Stromal cell of bone marrow (primary cell): ENCODE measurements around the gene PAAF1.
"Not testable (repeated sequence)": the region's sequence is repeated elsewhere in the genome, so short reads cannot be mapped to it uniquely, and the experiment has no call there.

Source experiments
- DNase-seq: peaks from one replicate; pipeline ENCODE4 v3.0.0-alpha.2; 2012; ENCODE audit warnings: low read depth

Gene PAAF1

GRCh38 chr11:73883856-73884255 lies 7.1 kb downstream of the PAAF1 start:
- DNase-seq = no peak

- DNase-seq = no peak
Measured at GRCh38 chr11:73888244-73888643, 11.4 kb downstream of the PAAF1 start.

GRCh38 chr11:73889019-73889418 lies 12.2 kb downstream of the PAAF1 start:
- no peak for DNase-seq

GRCh38 chr11:73889536-73889935 lies 12.7 kb downstream of the PAAF1 start:
- no peak for DNase-seq

- no peak for DNase-seq
Measured at GRCh38 chr11:73893041-73893440, 16.2 kb downstream of the PAAF1 start.

GRCh38 chr11:73894725-73895335 lies 18.0 kb downstream of the PAAF1 start:
- peak; percentile 13 for DNase-seq

GRCh38 chr11:73902303-73902702 lies 25.5 kb downstream of the PAAF1 start:
- DNase-seq = no peak

GRCh38 chr11:73907191-73907590 lies 30.4 kb downstream of the PAAF1 start:
- no peak for DNase-seq

GRCh38 chr11:73912026-73912425 lies 35.2 kb downstream of the PAAF1 start:
- no peak for DNase-seq

- no peak for DNase-seq
Measured at GRCh38 chr11:73913472-73913871, 36.7 kb downstream of the PAAF1 start.

- DNase-seq = no peak
Measured at GRCh38 chr11:73914284-73914683, 37.5 kb downstream of the PAAF1 start.

- DNase-seq = no peak
Measured at GRCh38 chr11:73916435-73916834, 39.6 kb downstream of the PAAF1 start.

GRCh38 chr11:73921180-73921579 lies 44.4 kb downstream of the PAAF1 start:
- DNase-seq = no peak

GRCh38 chr11:73929388-73929787 lies 52.6 kb downstream of the PAAF1 start:
- no peak for DNase-seq

GRCh38 chr11:73931039-73931645 lies 54.3 kb downstream of the PAAF1 start:
- DNase-seq = peak; percentile 49

- no peak for DNase-seq
Measured at GRCh38 chr11:73931951-73932350, 55.2 kb downstream of the PAAF1 start.

GRCh38 chr11:73932781-73933180 lies 56.0 kb downstream of the PAAF1 start:
- DNase-seq = no peak

GRCh38 chr11:73936047-73936446 lies 59.2 kb downstream of the PAAF1 start:
- not testable (repeated sequence) for DNase-seq

GRCh38 chr11:73939096-73939495 lies 62.3 kb downstream of the PAAF1 start:
- DNase-seq = no peak

GRCh38 chr11:73940801-73941570 lies 64.2 kb downstream of the PAAF1 start:
- no peak for DNase-seq

- no peak for DNase-seq
Measured at GRCh38 chr11:73942010-73942409, 65.2 kb downstream of the PAAF1 start.

GRCh38 chr11:73944085-73944484 lies 67.3 kb downstream of the PAAF1 start:
- no peak for DNase-seq

GRCh38 chr11:73944901-73945300 lies 68.1 kb downstream of the PAAF1 start:
- no peak for DNase-seq
